Stromal cell of bone marrow (primary cell): Measurements from ENCODE around the gene DPP3.
"Not testable (repeated sequence)": the region's sequence is repeated elsewhere in the genome, so short reads cannot be mapped to it uniquely, and the experiment has no call there.

Experiments
- DNase-seq: peaks from one replicate; pipeline ENCODE4 v3.0.0-alpha.2; 2012; ENCODE audit warnings: low read depth

DPP3 gene

GRCh38 chr11:66464116-66464515, 16.1 kb upstream of the DPP3 start:
- DNase-seq = not testable (repeated sequence)

- no peak for DNase-seq
Observed at GRCh38 chr11:66464916-66465315, 15.3 kb upstream of the DPP3 start.

- DNase-seq = no peak
Observed at GRCh38 chr11:66465373-66466224, 14.6 kb upstream of the DPP3 start.

GRCh38 chr11:66466225-66467033, 13.8 kb upstream of the DPP3 start, which contains the start of gene PELI3:
Gene PELI3 (plus strand): TSS chr11:66466905. CDS start chr11:66468129, 1,224 bp downstream.
- peak; percentile 75 for DNase-seq

GRCh38 chr11:66467034-66467659, 13.1 kb upstream of the DPP3 start:
- no peak for DNase-seq

GRCh38 chr11:66467756-66468155, 12.5 kb upstream of the DPP3 start:
- no peak for DNase-seq

- no peak for DNase-seq
Observed at GRCh38 chr11:66468691-66469090, 11.5 kb upstream of the DPP3 start.

- no peak for DNase-seq
Observed at GRCh38 chr11:66469441-66469840, 10.8 kb upstream of the DPP3 start.

- no peak for DNase-seq
Observed at GRCh38 chr11:66470015-66470414, 10.2 kb upstream of the DPP3 start.

- DNase-seq = no peak
Observed at GRCh38 chr11:66471142-66471541, 9.1 kb upstream of the DPP3 start.

GRCh38 chr11:66472054-66472453, 8.2 kb upstream of the DPP3 start:
- DNase-seq = no peak

- no peak for DNase-seq
Observed at GRCh38 chr11:66473167-66473566, 7.1 kb upstream of the DPP3 start.

- no peak for DNase-seq
Observed at GRCh38 chr11:66473608-66474515, 6.4 kb upstream of the DPP3 start.

- DNase-seq = no peak
Observed at GRCh38 chr11:66475349-66476172, 4.7 kb upstream of the DPP3 start.

- no peak for DNase-seq
Observed at GRCh38 chr11:66476173-66476840, 3.9 kb upstream of the DPP3 start.

GRCh38 chr11:66476841-66477251, 3.4 kb upstream of the DPP3 start:
- DNase-seq = no peak

- no peak for DNase-seq
Observed at GRCh38 chr11:66477263-66478201, 2.7 kb upstream of the DPP3 start.

- DNase-seq = no peak
Observed at GRCh38 chr11:66478729-66479393, 1.4 kb upstream of the DPP3 start.
